NCI-H1092 (cell line): Measurements from ENCODE around the gene CX3CR1.
"Not testable (repeated sequence)": the region's sequence is repeated elsewhere in the genome, so short reads cannot be mapped to it uniquely, and the experiment has no call there.

Source experiments
- DNase-seq: peaks from one replicate; lab custom pipeline; 2025; lab: John Stamatoyannopoulos, UW

The CX3CR1 gene

DNA sequence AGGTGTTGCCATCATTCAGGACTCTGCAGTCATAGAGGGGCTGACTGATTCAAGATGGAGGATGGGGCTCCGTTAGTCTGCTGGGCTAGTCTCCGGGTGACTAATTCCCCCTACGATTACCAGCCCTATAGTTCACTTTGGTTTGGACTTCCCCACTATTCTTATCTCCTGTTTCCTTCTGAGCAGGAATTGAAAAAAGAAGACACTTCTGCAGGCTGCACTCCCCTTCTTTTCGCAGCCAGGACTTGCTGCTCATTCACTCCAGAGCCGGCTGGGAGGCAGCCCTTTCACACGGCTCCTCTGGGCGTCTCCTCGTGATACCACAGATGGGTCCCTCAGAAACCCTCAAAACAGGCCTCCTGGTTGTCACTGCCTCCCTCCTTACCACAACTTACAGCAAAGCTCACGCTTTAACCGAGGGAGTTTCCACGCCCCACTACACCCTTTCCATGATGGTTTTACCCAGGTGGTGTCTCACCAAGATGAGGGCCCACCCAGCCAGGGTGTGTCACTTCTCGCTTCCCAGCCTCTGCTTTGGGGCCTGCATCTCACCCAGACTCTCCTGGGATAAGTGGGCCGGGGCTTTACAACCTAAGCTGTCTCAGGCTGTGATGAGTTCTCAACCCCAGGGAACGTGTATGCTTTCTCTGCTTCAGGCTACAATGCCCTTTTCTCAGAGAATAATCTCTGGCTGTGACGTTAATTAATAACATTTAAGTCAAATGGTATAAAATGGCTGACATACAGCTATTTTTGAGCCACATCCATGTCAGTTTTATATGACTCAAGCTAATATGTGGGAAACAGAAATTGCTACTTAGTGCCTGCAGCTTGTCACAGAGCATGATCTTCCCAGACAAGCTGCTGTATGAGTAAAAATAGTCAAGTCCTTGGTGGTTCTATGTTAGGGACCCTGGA, 11.9 kb downstream of the CX3CR1 start:
- DNase-seq, result no peak

DNA sequence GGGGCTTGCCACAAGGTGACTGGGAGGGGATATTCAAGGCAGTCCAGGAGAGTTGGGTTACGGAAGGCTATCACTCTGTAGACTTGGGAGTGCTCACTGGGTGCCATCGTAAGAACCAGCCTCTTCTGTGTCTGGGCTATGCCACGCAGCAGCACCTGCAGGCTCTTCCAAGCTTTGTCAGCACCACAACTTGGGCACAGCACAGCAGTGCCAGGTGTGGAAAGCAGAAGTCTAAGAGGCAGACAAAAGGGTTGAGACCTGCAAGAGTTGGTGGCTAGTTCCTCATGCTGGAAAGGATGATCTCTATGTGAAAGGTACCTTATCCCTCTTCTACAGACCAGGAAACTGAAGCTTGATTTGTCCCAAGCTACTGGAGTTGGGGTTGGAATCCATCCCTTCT, 15.8 kb downstream of the CX3CR1 start:
- DNase-seq, result no peak

GRCh38 chr3:39263576-39263975, 16.3 kb downstream of the CX3CR1 start:
- no peak for DNase-seq

GRCh38 chr3:39262846-39263245, 17.0 kb downstream of the CX3CR1 start:
- no peak for DNase-seq

DNA sequence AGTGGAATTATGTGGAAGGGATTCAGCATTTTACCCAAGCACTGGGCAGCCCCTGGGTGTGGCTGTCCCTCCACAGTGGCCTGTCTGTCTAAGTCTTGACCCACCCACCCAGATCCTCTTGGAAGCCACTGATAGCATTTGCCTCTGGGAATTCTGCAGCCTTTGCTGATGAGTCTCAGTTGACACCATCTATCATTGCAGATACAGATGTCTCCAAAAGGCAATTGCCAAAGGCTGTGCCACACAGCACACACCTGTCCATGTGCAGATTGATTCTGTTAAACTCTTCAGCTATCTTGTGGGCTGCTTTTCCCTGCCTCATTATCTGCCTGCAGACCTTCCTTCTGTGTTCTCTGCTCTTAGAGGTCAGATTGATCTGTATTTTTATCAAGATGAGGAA, 18.1 kb downstream of the CX3CR1 start:
- DNase-seq, result no peak

DNA sequence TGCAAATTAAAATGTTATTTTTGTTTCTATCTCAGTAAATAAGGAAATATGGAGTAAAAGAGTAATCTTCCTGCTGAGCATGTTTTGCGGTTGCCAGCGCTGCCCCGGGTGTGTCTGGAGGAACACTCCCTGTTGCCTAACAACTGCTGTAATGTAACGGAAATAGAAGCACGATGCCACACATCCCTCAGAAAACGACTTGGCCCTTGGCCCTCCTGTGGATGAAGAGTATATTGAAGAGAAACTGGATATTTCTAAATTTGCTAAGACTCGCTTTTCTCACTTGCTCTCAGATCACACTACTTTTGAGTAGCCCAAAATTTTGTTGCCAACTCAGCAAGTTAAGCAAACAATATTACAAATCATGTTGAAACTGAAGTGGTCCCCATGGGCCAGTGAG, 18.9 kb downstream of the CX3CR1 start:
- DNase-seq, result no peak

- no peak for DNase-seq
Observed at GRCh38 chr3:39260318-39260717, 19.5 kb downstream of the CX3CR1 start.

- DNase-seq, result no peak
Observed at GRCh38 chr3:39255503-39256325, 24.1 kb downstream of the CX3CR1 start.

DNA sequence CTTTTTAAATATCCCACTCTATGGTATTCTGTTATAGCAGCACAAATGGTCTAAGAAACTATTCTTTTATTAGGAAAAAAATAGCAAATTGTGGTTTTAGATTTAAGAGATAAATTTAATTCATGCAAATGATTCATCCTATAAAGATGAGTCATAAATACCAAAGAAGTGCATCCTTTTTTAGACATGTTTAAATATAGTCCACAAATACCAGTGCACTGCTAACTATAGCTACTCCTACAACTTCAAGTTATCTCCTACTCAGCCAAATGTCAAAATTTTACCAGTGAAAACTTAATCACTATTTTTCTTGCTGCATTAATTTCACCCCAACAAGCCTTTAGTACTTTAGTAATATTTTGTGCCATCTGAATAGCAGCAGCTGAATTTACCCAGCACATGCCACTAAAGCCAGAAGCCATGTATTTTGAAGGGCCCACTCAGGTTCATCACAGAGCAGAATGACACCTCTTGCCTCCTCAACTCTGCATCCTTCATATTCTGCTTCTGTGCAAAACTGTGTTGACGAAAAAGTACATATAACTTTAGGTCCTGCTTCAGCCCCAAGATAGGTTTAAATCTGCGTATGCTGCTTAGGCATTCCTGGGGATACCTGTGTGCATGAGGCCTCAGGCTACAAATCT, 24.9 kb downstream of the CX3CR1 start:
- no peak for DNase-seq

DNA sequence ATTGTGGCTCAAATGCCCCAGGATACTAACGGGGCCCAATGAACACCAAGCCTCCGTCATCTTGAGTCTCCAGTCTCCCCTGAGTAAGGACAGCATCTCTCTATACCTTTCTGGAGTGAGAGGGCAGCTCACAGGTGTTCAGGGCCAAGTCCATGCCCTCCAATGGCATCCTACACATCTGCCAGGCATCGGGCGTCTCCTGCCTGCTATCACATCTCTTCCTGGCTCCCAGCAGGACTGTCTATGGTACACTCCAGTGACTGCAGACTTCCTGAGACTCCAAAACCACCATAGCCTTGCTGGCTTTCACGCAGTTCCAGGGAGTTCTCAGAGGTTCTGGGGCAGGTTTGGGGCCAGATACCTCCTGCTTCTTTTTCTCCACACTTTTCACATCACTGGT, 28.3 kb downstream of the CX3CR1 start:
- DNase-seq, result no peak

GRCh38 chr3:39250116-39250747, 29.6 kb downstream of the CX3CR1 start:
- DNase-seq, result no peak

DNA sequence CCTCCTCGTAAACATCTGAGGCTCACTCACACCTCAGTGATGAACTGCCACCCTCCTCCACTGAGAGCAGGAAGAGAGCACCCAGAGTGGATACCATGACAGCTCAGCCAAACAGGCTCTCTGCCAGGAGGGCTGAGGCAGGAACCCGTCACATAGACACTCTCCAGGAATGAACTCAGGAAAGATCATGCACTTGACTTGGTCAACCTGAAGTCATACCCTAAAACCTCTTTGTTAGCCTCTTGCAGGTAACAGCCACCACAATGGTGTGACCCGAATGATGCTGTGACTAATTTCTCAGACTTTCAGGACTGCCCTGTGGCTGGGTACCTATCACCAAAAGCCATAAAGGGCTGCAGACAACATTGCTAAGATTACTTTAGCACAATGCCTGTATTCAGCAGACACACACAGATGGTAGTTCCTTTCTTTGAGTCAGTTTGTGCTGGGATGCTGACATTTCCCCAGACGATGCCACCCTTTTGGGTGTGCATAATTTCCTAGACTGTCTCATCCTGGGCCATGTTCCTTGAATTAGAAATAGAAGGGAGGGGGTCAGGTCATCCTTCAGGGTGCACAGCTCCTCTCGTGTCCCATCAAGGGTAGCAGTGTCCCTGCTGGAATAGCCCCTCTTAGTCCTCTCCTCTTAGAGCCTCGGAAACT, 30.3 kb downstream of the CX3CR1 start:
- DNase-seq, result no peak

DNA sequence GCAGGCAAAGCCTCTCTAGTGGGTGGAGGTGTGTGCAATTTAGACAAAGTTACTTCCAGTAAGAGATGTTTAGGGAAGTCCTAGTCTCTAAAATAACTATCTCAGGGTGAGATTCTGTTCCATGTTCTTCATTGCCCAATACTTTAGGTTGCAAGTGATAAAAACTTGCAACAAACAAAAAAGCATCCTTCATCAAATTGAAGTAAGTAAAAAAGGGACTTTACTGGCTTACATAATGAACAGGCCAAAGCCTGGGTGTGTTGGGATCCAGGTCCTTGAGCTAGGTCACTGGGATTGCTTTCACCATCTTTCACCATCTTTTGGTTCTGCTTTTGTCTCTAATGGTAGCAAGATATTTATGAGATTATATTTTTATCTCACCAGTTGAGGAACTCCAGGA, 38.3 kb downstream of the CX3CR1 start:
- DNase-seq, result no peak

- no peak for DNase-seq
Observed at GRCh38 chr3:39237027-39237426, 42.8 kb downstream of the CX3CR1 start.

GRCh38 chr3:39234651-39235050, 45.2 kb downstream of the CX3CR1 start:
- DNase-seq, result no peak

GRCh38 chr3:39232859-39233258, 47.0 kb downstream of the CX3CR1 start:
- no peak for DNase-seq

GRCh38 chr3:39230453-39230852, 49.4 kb downstream of the CX3CR1 start:
- no peak for DNase-seq

DNA sequence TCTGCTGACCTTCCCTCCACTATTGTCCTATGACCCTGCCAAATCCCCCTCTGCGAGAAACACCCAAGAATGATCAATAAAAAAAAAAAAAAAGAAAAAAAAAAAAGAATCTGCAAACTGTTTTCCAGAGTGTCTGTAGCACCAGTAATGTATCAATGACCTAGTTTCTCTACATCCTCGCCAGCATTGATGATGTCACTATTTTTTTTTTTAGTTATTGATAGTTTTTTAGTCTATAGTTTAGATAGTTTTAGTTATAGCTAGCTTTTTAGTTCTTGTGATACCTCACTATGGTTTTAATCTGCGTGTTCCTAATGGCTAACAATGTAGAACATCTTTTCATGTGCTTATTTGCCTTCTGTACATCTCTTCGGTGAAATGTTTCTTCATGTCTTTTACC, 51.3 kb downstream of the CX3CR1 start:
- DNase-seq, result no peak

DNA sequence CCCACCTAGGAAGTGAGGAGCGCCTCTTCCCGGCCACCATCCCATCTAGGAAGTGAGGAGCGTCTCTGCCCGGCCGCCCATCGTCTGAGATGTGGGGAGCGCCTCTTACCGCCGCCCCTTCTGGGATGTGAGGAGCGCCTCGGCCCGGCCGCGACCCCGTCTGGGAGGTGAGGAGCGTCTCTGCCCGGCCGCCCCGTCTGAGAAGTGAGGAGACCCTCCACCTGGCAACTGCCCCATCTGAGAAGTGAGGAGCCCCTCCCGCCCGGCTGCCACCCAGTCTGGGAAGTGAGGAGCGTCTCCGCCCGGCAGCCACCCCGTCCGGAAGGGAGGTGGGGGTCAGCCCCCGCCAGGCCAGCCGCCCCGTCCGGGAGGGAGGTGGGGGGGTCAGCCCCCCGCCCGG, 52.2 kb downstream of the CX3CR1 start:
- not testable (repeated sequence) for DNase-seq

GRCh38 chr3:39226106-39226741, 53.6 kb downstream of the CX3CR1 start:
- DNase-seq, result no peak

DNA sequence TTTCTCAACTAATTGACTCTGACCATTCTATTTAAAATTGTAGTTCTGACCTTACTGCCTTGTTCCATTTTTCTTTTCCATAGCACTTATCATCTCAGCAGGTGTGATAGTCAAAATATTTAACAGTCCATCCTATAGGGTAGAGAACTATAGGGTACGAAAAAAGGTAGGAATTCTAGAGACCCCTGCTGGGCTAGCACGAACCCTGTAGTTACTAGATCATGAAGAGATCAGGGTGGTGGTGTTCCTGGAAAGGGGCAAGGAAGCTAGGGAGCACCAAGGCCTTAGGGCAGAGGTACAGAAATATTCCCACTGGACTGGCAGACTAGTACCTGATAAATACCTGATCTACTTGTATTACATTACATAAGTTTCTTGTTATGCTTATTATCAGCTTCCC, 55.5 kb downstream of the CX3CR1 start:
- no peak for DNase-seq
